Subcutaneous abdominal adipose tissue (tissue), 5 donors: ENCODE data around the gene SYT7.

Experiments
- H3K27ac ChIP-seq: one replicate; pipeline ENCODE4 v1.7.0; 2013; ENCODE audit warnings: low read depth, mild to moderate bottlenecking, inconsistent platforms, low read length, moderate library complexity
- H3K27me3 ChIP-seq, 5 donors: one replicate each; pipeline ENCODE4 v1.7.0; 2013; ENCODE audit warnings: low read length in 5 of 5, inconsistent platforms in 1 of 5; ENCODE audit not compliant: control insufficient read depth in 5 of 5, insufficient read depth in 4 of 5
- H3K36me3 ChIP-seq, 5 donors: one replicate each; pipeline ENCODE4 v1.7.0; 2013; ENCODE audit warnings: low read length in 5 of 5; ENCODE audit not compliant: control insufficient read depth in 5 of 5, insufficient read depth in 5 of 5
- H3K4me1 ChIP-seq, 5 donors: one replicate each; pipeline ENCODE4 v1.7.0; 2013; ENCODE audit warnings: low read length in 5 of 5, mild to moderate bottlenecking in 3 of 5, moderate library complexity in 1 of 5; ENCODE audit not compliant: control insufficient read depth in 5 of 5, insufficient read depth in 5 of 5
- H3K4me3 ChIP-seq, 5 donors: one replicate each; pipeline ENCODE4 v1.7.0; 2013; ENCODE audit warnings: low read length in 5 of 5, low read depth in 1 of 5
- H3K9ac ChIP-seq, 5 donors: one replicate each; pipeline ENCODE4 v1.7.0; 2013; ENCODE audit warnings: low read length in 5 of 5, mild to moderate bottlenecking in 4 of 5, moderate library complexity in 3 of 5
- H3K9me3 ChIP-seq, 5 donors: one replicate each; pipeline ENCODE4 v1.7.0; 2013; ENCODE audit warnings: low read length in 5 of 5; ENCODE audit not compliant: control insufficient read depth in 5 of 5
- donor health status: healthy.
- donor health status: healthy.
- donor health status: healthy.
- donor health status: healthy.
- donor health status: healthy.

The SYT7 gene

GRCh38 chr11:61574611-61575010 lies 6.3 kb downstream of the SYT7 start:
- H3K9me3 ChIP-seq: no peaks in the 10 kb centered on the region
- H3K4me3 ChIP-seq: no peak overlapping the region
- H3K4me1 ChIP-seq: peaks cover 0 to 8% (median 0%) of the 10 kb centered on the region in 5 donors
- H3K27ac ChIP-seq: no peak overlapping the region
- H3K27me3 ChIP-seq: peaks cover 14 to 26% (median 20%) of the 10 kb centered on the region in 5 donors
- no peaks in the 10 kb centered on the region for H3K36me3 ChIP-seq
- no peak overlapping the region for H3K9ac ChIP-seq

GRCh38 chr11:61572913-61573312 lies 8.0 kb downstream of the SYT7 start:
- H3K27me3 ChIP-seq: peaks cover 20 to 34% (median 27%) of the 10 kb centered on the region in 5 donors
- no peaks in the 10 kb centered on the region for H3K9me3 ChIP-seq
- H3K4me3 ChIP-seq: no peak overlapping the region
- no peaks in the 10 kb centered on the region for H3K36me3 ChIP-seq
- H3K4me1 ChIP-seq: peaks cover 0 to 4% (median 0%) of the 10 kb centered on the region in 5 donors
- no peak overlapping the region for H3K27ac ChIP-seq
- no peak overlapping the region for H3K9ac ChIP-seq

- Histone ChIP-seq H3K9me3 (no peaks in the 10 kb centered on the region), H3K27ac (no peak overlapping the region), H3K36me3 (no peaks in the 10 kb centered on the region), H3K27me3 (peaks cover 20 to 34% (median 27%) of the 10 kb centered on the region in 5 donors), H3K4me3 (no peak overlapping the region), H3K9ac (no peak overlapping the region), H3K4me1 (peaks cover 0 to 5% (median 3%) of the 10 kb centered on the region in 5 donors)
Observed at GRCh38 chr11:61571869-61572268, 9.0 kb downstream of the SYT7 start.

- Histone ChIP-seq H3K9me3 (no peaks in the 10 kb centered on the region), H3K4me3 (no peak overlapping the region), H3K36me3 (no peaks in the 10 kb centered on the region), H3K4me1 (peaks cover 0 to 5% (median 3%) of the 10 kb centered on the region in 5 donors), H3K27me3 (peaks cover 20 to 34% (median 27%) of the 10 kb centered on the region in 5 donors), H3K9ac (no peak overlapping the region), H3K27ac (no peak overlapping the region)
Observed at GRCh38 chr11:61571337-61571736, 9.5 kb downstream of the SYT7 start.

GRCh38 chr11:61569701-61570100 lies 11.2 kb downstream of the SYT7 start:
- no peak overlapping the region for H3K4me3 ChIP-seq
- H3K9ac ChIP-seq: no peak overlapping the region
- peaks cover 0 to 5% (median 3%) of the 10 kb centered on the region in 5 donors for H3K4me1 ChIP-seq
- H3K27me3 ChIP-seq: peaks cover 20 to 39% (median 27%) of the 10 kb centered on the region in 5 donors
- H3K27ac ChIP-seq: no peak overlapping the region
- H3K36me3 ChIP-seq: no peaks in the 10 kb centered on the region
- no peaks in the 10 kb centered on the region for H3K9me3 ChIP-seq

GRCh38 chr11:61569018-61569417 lies 11.9 kb downstream of the SYT7 start:
- Histone ChIP-seq H3K27ac (no peak overlapping the region), H3K9ac (no peak overlapping the region), H3K27me3 (peaks cover 20 to 41% (median 30%) of the 10 kb centered on the region in 5 donors), H3K9me3 (no peaks in the 10 kb centered on the region), H3K4me1 (peaks cover 0 to 5% (median 3%) of the 10 kb centered on the region in 5 donors), H3K4me3 (no peak overlapping the region), H3K36me3 (no peaks in the 10 kb centered on the region)

- Histone ChIP-seq H3K9me3 (no peaks in the 10 kb centered on the region), H3K36me3 (no peaks in the 10 kb centered on the region), H3K27me3 (peaks cover 20 to 41% (median 27%) of the 10 kb centered on the region in 5 donors), H3K4me1 (peaks cover 0 to 5% (median 3%) of the 10 kb centered on the region in 5 donors), H3K27ac (no peak overlapping the region), H3K9ac (no peak overlapping the region), H3K4me3 (no peak overlapping the region)
Observed at GRCh38 chr11:61567286-61568061, 13.4 kb downstream of the SYT7 start.

GRCh38 chr11:61564936-61565696 lies 15.8 kb downstream of the SYT7 start:
- Histone ChIP-seq H3K9ac (no peak overlapping the region), H3K4me3 (no peak overlapping the region), H3K36me3 (no peaks in the 10 kb centered on the region), H3K4me1 (peaks cover 0 to 5% (median 3%) of the 10 kb centered on the region in 5 donors), H3K9me3 (no peaks in the 10 kb centered on the region), H3K27ac (no peak overlapping the region), H3K27me3 (peaks cover 7 to 25% (median 21%) of the 10 kb centered on the region in 5 donors)

- Histone ChIP-seq H3K4me3 (no peak overlapping the region), H3K27ac (no peak overlapping the region)
Observed at GRCh38 chr11:61560751-61561150, 20.1 kb downstream of the SYT7 start.

GRCh38 chr11:61556621-61557020 lies 24.3 kb downstream of the SYT7 start:
- peaks cover 38 to 60% (median 51%) of the 10 kb centered on the region in 5 donors for H3K27me3 ChIP-seq
- no peak overlapping the region for H3K27ac ChIP-seq
- no peaks in the 10 kb centered on the region for H3K36me3 ChIP-seq
- no peaks in the 10 kb centered on the region for H3K9me3 ChIP-seq
- H3K4me3 ChIP-seq: no peak overlapping the region
- no peak overlapping the region for H3K9ac ChIP-seq
- H3K4me1 ChIP-seq: no peaks in the 10 kb centered on the region

More at GRCh38 chr11:61560751-61561150, 20.1 kb downstream of the SYT7 start:
- Histone ChIP-seq H3K9me3 (no peaks in the 10 kb centered on the region), H3K27me3 (peaks cover 17 to 35% (median 26%) of the 10 kb centered on the region in 5 donors), H3K36me3 (no peaks in the 10 kb centered on the region), H3K9ac (no peak overlapping the region), H3K4me1 (peaks cover 0 to 1% (median 0%) of the 10 kb centered on the region in 5 donors)
